ENCODE measurements around the gene TMCC3. TPM values are rescaled to one million over a fixed set of nuclear protein-coding genes. Genes with fewer than 3 reads are reported as not detected.

The TMCC3 gene
- total RNA-seq, 1 donor from 2014 or later: 3.5 TPM

DNA sequence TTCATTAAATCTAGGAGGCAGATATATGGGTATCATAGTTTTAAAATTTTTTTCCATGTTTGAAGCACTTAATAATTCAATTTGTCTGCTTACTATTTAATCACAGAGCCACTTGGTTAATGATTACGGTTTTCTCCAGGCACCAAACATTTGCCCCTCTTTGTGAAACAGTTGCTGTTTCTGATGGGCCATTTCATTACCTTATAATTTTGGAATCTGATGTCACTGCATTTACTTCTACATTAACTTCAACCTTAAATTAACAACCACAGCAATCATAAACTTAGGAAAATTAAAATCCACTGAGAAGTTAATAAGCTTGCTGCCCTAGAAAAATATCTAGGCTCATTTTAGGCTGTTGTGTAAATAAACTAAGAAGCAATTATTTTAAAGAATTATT, 17.0 kb downstream of the TMCC3 start:
- H3K27ac ChIP-seq (ENCODE audit: low read depth, low read length): no peak overlapping the region
- no peak for FAIRE-seq
- Mint-ChIP-seq H3K27ac (ENCODE audit: unreplicated experiment) (no peak overlapping the region), H3K4me3 (ENCODE audit: unreplicated experiment) (no peak overlapping the region), H3K36me3 (ENCODE audit: low read depth, unreplicated experiment) (no peaks in the 10 kb centered on the region), H3K9me3 (ENCODE audit: unreplicated experiment) (no peaks in the 10 kb centered on the region), H3K4me1 (ENCODE audit: low read depth, unreplicated experiment) (no peaks in the 10 kb centered on the region), H3K27me3 (ENCODE audit: low read depth, unreplicated experiment) (peaks cover 1% of the 10 kb centered on the region)
- H3K9ac ChIP-seq (ENCODE audit: low read length): no peak overlapping the region
- peaks cover 5% of the 10 kb centered on the region for H3K27me3 ChIP-seq (ENCODE audit: insufficient read depth, low read length)
- no peak overlapping the region for H3K4me2 ChIP-seq (ENCODE audit: low read length)
- TF ChIP-seq, protein P1, sequence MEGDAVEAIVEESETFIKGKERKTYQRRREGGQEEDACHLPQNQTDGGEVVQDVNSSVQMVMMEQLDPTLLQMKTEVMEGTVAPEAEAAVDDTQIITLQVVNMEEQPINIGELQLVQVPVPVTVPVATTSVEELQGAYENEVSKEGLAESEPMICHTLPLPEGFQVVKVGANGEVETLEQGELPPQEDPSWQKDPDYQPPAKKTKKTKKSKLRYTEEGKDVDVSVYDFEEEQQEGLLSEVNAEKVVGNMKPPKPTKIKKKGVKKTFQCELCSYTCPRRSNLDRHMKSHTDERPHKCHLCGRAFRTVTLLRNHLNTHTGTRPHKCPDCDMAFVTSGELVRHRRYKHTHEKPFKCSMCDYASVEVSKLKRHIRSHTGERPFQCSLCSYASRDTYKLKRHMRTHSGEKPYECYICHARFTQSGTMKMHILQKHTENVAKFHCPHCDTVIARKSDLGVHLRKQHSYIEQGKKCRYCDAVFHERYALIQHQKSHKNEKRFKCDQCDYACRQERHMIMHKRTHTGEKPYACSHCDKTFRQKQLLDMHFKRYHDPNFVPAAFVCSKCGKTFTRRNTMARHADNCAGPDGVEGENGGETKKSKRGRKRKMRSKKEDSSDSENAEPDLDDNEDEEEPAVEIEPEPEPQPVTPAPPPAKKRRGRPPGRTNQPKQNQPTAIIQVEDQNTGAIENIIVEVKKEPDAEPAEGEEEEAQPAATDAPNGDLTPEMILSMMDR (IDR thresholded peaks at IDR 0.05; ENCODE audit: insufficient read depth, low read depth, low read length): no peak
- TF ChIP-seq EZH2 (IDR thresholded peaks at IDR 0.05; ENCODE audit: insufficient read depth, low read length): no peak
- DNase-seq (ENCODE audit: low read depth): no peak
- H3K9me3 ChIP-seq (ENCODE audit: insufficient read depth, low read depth, low read length): no peaks in the 10 kb centered on the region
- no peak overlapping the region for H2AFZ ChIP-seq (ENCODE audit: low read depth, low read length)
- H4K20me1 ChIP-seq (ENCODE audit: insufficient read depth, low read length): no peaks in the 10 kb centered on the region
- H3K4me3 ChIP-seq (ENCODE audit: insufficient read depth, low read depth, low read length): no peak overlapping the region
- no peaks in the 10 kb centered on the region for H3K79me2 ChIP-seq (ENCODE audit: insufficient read depth, low read length)
- no peaks in the 10 kb centered on the region for H3K36me3 ChIP-seq (ENCODE audit: insufficient read depth, low read length)
- H3K4me1 ChIP-seq (ENCODE audit: insufficient read depth, low read length): no peaks in the 10 kb centered on the region

DNA sequence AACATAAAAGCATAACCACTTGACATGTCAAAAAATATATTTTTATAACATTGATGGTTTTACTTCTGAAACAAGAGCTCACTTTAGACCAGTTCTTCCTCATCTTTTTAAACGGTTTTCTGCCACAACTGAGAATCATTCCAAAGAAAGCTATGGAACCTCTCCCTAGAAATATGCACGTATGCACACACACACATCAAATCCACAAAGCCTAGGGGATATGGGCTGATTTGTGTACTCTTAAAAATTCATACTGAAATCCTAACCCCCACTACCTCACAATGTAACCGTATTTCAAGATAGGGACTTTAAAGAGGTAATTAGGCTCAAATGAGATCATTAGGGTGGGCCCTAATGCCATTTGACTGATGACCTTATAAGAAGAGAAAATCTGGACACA, 19.3 kb downstream of the TMCC3 start:
- Mint-ChIP-seq H3K4me3 (ENCODE audit: unreplicated experiment) (no peak overlapping the region), H3K27me3 (ENCODE audit: low read depth, unreplicated experiment) (no peaks in the 10 kb centered on the region)
- H3K9me3 ChIP-seq (ENCODE audit: insufficient read depth, low read depth, low read length): no peaks in the 10 kb centered on the region

DNA sequence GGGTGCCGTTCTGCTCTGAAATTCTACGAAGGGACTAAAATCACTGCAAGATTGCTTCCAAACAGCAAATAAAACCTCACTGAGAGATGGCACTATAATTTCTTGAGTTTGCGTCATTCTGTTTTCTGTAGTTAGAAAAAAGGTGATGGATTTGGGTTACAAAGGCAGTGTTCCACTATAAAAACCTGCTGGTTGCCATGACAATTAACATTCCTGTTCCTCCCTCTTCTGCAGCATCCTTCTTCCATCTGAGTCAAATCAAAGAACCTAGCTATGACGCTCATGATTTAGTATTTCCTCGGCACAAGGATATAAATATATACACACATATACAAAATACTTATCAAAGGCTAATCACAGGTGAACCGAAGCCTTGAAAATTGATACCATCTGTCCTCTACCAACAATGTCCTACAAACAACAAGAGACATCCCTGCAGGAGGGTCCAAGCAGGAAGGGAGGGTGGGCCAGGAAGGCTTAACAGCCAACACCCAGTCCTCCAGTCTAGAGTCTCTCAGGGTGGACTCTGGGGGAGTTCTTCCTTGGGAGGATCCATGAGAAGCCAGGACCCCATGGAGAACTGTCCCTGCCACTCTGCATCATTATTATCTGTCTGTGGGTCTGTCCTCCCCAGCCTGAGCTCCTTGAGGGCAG, 21.4 kb downstream of the TMCC3 start:
- FAIRE-seq (no peak), DNase-seq (ENCODE audit: low read depth) (no peak)
- Histone ChIP-seq H2AFZ (ENCODE audit: low read depth, low read length) (no peak overlapping the region), H3K9ac (ENCODE audit: low read length) (no peak overlapping the region), H3K4me2 (ENCODE audit: low read length) (no peak overlapping the region), H3K36me3 (ENCODE audit: insufficient read depth, low read length) (no peaks in the 10 kb centered on the region), H4K20me1 (ENCODE audit: insufficient read depth, low read length) (no peaks in the 10 kb centered on the region), H3K9me3 (ENCODE audit: insufficient read depth, low read depth, low read length) (no peaks in the 10 kb centered on the region), H3K4me1 (ENCODE audit: insufficient read depth, low read length) (no peaks in the 10 kb centered on the region), H3K27me3 (ENCODE audit: insufficient read depth, low read length) (no peaks in the 10 kb centered on the region), H3K27ac (ENCODE audit: low read depth, low read length) (no peak overlapping the region), H3K79me2 (ENCODE audit: insufficient read depth, low read length) (no peaks in the 10 kb centered on the region), H3K4me3 (ENCODE audit: insufficient read depth, low read depth, low read length) (no peak overlapping the region)
- TF ChIP-seq EZH2 (IDR thresholded peaks at IDR 0.05; ENCODE audit: insufficient read depth, low read length): no peak
- TF ChIP-seq, protein P1 (IDR thresholded peaks at IDR 0.05; ENCODE audit: insufficient read depth, low read depth, low read length): no peak
- Mint-ChIP-seq H3K27ac (ENCODE audit: unreplicated experiment) (no peak overlapping the region), H3K9me3 (ENCODE audit: unreplicated experiment) (peaks cover 1% of the 10 kb centered on the region), H3K36me3 (ENCODE audit: low read depth, unreplicated experiment) (peaks cover 1% of the 10 kb centered on the region), H3K27me3 (ENCODE audit: low read depth, unreplicated experiment) (no peaks in the 10 kb centered on the region), H3K4me1 (ENCODE audit: low read depth, unreplicated experiment) (no peaks in the 10 kb centered on the region), H3K4me3 (ENCODE audit: unreplicated experiment) (no peak overlapping the region)

More for the DNA sequence above, 19.3 kb downstream of the TMCC3 start:
- Histone ChIP-seq H3K4me2 (ENCODE audit: low read length) (no peak overlapping the region), H3K9ac (ENCODE audit: low read length) (no peak overlapping the region), H2AFZ (ENCODE audit: low read depth, low read length) (no peak overlapping the region), H3K36me3 (ENCODE audit: insufficient read depth, low read length) (no peaks in the 10 kb centered on the region), H3K27ac (ENCODE audit: low read depth, low read length) (no peak overlapping the region), H3K4me1 (ENCODE audit: insufficient read depth, low read length) (no peaks in the 10 kb centered on the region), H3K4me3 (ENCODE audit: insufficient read depth, low read depth, low read length) (no peak overlapping the region), H3K27me3 (ENCODE audit: insufficient read depth, low read length) (no peaks in the 10 kb centered on the region), H4K20me1 (ENCODE audit: insufficient read depth, low read length) (no peaks in the 10 kb centered on the region), H3K79me2 (ENCODE audit: insufficient read depth, low read length) (no peaks in the 10 kb centered on the region)
- TF ChIP-seq, protein P1 (IDR thresholded peaks at IDR 0.05; ENCODE audit: insufficient read depth, low read depth, low read length): no peak
- no peak for TF ChIP-seq EZH2 (IDR thresholded peaks at IDR 0.05; ENCODE audit: insufficient read depth, low read length)
- Mint-ChIP-seq H3K27ac (ENCODE audit: unreplicated experiment) (no peak overlapping the region), H3K9me3 (ENCODE audit: unreplicated experiment) (no peaks in the 10 kb centered on the region), H3K36me3 (ENCODE audit: low read depth, unreplicated experiment) (no peaks in the 10 kb centered on the region), H3K4me1 (ENCODE audit: low read depth, unreplicated experiment) (no peaks in the 10 kb centered on the region)
- no peak for FAIRE-seq
- DNase-seq (ENCODE audit: low read depth): no peak

Data from astrocyte (in vitro differentiated cells and primary cell).